GM06990 (cell line): ENCODE measurements around the gene ST6GALNAC5.

ENCODE experiments used
- DNase-seq: peaks from one replicate; pipeline ENCODE4 v3.0.0-alpha.2; 2011; ENCODE audit not compliant: insufficient read length; ENCODE audit errors: extremely low read depth
- H3K27me3 ChIP-seq: replicated peaks from 2 replicates; pipeline ENCODE4 v1.6.0; 2011; ENCODE audit warnings: low read length; ENCODE audit not compliant: control insufficient read depth, insufficient read depth
- H3K36me3 ChIP-seq: 2 replicates; pipeline ENCODE4 v1.5.1; 2011; ENCODE audit warnings: low read length; ENCODE audit not compliant: control insufficient read depth, insufficient read depth
- H3K4me3 ChIP-seq: replicated peaks from 2 replicates; pipeline ENCODE4 v1.5.1; 2011; ENCODE audit warnings: low read depth, mild to moderate bottlenecking, control low read depth, low read length
- TF ChIP-seq, protein P1 (sequence below): IDR thresholded peaks from 2 replicates; pipeline ENCODE4 v1.5.1; 2011; ENCODE audit warnings: low read length, control low read depth, mild to moderate bottlenecking, inconsistent platforms; ENCODE audit not compliant: insufficient read depth, poor library complexity, severe bottlenecking

ST6GALNAC5 gene

DNA sequence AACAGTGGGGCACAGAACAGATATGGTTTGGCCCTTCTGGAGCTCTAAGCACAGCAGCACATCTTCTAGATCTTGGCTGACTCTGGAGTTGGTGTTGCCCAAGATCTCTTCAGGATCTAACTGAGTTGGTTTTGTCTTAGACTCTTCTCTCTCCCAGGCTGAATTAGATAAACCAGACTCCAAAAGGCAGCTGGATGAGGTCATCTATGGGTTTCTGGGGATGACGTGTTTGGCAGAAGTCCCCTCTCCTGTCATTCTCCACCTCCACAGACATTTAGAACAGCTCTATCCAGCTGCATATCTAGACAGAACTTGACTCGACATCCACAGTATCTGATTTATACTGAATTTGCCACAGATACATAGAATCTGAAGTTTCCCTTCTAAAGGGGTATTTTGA, 75.3 kb downstream of the ST6GALNAC5 start:
- Histone ChIP-seq H3K4me3 (no peak overlapping the region), H3K36me3 (no peaks in the 10 kb centered on the region), H3K27me3 (no peaks in the 10 kb centered on the region)
- TF ChIP-seq, protein P1, sequence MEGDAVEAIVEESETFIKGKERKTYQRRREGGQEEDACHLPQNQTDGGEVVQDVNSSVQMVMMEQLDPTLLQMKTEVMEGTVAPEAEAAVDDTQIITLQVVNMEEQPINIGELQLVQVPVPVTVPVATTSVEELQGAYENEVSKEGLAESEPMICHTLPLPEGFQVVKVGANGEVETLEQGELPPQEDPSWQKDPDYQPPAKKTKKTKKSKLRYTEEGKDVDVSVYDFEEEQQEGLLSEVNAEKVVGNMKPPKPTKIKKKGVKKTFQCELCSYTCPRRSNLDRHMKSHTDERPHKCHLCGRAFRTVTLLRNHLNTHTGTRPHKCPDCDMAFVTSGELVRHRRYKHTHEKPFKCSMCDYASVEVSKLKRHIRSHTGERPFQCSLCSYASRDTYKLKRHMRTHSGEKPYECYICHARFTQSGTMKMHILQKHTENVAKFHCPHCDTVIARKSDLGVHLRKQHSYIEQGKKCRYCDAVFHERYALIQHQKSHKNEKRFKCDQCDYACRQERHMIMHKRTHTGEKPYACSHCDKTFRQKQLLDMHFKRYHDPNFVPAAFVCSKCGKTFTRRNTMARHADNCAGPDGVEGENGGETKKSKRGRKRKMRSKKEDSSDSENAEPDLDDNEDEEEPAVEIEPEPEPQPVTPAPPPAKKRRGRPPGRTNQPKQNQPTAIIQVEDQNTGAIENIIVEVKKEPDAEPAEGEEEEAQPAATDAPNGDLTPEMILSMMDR: no peak
- no peak for DNase-seq

DNA sequence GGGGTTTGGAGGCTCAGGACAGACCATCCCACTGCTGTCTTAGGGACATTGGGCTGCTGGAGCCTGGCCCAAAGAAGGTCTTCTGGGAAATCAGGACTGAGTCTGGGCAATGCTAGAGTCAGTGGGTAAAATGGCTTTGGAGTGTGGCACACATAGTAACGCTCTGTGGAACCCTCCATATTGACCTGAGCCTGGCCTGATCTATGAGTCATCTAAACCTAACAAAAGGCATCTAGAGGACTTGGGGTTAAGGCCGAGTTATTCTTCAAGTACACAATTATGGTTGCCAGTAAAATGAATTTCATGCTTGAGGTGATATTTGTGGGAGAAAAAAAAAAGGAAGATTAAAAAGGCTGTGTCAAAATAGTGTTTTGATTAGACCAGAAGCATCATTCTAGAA, 77.7 kb downstream of the ST6GALNAC5 start:
- Histone ChIP-seq H3K27me3 (no peaks in the 10 kb centered on the region), H3K36me3 (no peaks in the 10 kb centered on the region), H3K4me3 (no peak overlapping the region)
- DNase-seq: no peak
- TF ChIP-seq, protein P1: no peak

DNA sequence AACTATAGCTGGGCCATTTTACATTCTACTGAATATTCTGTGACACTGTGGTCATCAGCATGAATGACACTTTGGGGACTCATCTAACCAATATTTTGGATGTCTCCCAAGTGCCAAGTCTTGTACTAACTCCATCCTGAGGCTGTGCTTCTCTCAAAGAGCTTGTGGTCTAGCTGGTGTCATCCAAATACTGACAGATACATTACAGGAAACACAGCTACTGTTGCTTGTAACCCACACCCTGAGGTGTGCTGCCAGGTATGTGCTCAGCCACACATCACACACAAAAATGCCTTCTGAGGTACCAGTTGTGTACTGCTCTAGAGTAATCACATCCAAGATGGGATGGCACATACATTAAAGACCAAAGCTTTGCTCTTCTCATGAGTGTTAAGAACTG, 81.6 kb downstream of the ST6GALNAC5 start:
- Histone ChIP-seq H3K36me3 (no peaks in the 10 kb centered on the region), H3K4me3 (no peak overlapping the region), H3K27me3 (no peaks in the 10 kb centered on the region)
- TF ChIP-seq, protein P1: no peak
- DNase-seq: no peak

DNA sequence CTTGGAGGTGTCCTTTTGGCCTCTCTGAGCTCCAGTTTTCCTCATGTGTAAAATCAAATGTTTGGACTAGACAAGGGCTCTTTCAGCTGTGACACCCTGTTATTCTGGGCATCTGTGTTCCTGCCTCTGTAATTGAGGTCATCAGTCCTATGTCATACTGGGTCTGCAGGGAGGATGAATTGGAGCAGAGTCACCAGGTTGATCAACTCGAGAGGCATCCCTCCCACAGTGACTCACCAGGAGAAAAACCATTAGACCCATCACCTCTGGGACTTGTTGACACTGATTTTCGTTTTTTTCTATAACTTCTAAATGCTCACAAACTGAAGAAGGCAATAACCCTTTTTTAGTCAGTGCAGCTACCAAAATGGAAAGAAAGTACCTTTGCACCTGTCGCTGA, 82.2 kb downstream of the ST6GALNAC5 start:
- TF ChIP-seq, protein P1: no peak
- no peak for DNase-seq
- Histone ChIP-seq H3K27me3 (no peaks in the 10 kb centered on the region), H3K4me3 (no peak overlapping the region), H3K36me3 (no peaks in the 10 kb centered on the region)

DNA sequence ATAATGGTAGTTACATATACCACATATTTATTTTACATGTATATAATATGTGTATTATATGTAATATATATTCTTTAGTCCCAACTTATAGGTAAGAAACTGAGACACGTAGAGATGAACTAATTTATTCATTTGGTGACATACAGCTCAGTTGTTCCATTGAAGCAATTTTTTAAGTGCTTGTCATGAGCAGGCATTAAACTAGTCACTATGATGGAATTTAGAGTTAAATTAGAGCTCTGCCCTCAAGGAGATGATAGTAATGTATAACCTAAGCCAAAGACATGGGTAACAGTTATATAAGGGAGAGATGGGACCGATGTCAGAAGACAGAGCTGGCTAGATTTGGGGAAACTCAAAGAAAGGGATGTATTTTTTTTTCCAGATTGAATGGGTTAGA, 83.0 kb downstream of the ST6GALNAC5 start:
- Histone ChIP-seq H3K4me3 (no peak overlapping the region), H3K36me3 (no peaks in the 10 kb centered on the region), H3K27me3 (no peaks in the 10 kb centered on the region)
- TF ChIP-seq, protein P1: no peak
- DNase-seq: no peak

DNA sequence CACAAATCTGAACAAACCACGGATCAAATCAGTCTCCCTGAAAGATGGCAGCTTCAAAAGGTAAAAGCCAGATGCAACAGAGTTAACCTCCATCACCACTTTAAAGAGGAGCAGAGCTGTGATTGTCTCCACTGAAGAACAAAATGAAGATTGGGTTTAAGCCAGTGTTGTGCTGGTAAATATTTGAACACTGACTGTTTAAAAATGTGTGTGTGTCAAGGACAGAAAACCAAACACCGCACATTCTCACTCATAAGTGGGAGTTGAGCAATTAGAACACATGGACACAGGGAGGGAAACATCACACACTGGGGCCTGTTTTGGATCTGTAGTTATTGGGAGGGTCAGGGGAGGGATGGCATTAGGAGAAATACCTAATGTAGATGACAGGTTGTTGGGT, 83.9 kb downstream of the ST6GALNAC5 start:
- no peaks in the 10 kb centered on the region for H3K27me3 ChIP-seq
- H3K4me3 ChIP-seq: no peak overlapping the region
- DNase-seq: no peak
- no peaks in the 10 kb centered on the region for H3K36me3 ChIP-seq
- TF ChIP-seq, protein P1: no peak
